ENCODE data around the gene PIK3R5.

Gene PIK3R5

DNA sequence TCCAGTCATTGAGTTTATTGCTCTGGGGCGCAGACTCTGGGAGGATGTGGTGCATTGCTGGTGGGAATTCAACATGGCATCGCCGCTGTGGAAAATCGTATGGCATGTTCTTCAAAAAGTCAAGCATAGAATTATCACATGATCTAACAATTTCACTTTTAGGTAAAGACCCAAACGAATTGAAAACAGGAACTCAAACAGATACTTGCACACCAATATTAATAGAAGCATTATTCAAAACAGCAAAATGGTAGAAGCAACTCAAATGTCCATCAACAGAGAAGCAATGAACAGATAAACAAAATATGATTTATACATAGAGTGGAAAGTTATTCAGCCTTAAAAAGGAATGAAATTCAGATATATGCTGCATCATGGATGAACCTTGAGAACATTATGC lies 113.9 kb downstream of the PIK3R5 start:
- no peak for DNase-seq

- DNase-seq: no peak
These were observed 116.0 kb downstream of the PIK3R5 start for GRCh38 chr17:8849311-8850041.

DNA sequence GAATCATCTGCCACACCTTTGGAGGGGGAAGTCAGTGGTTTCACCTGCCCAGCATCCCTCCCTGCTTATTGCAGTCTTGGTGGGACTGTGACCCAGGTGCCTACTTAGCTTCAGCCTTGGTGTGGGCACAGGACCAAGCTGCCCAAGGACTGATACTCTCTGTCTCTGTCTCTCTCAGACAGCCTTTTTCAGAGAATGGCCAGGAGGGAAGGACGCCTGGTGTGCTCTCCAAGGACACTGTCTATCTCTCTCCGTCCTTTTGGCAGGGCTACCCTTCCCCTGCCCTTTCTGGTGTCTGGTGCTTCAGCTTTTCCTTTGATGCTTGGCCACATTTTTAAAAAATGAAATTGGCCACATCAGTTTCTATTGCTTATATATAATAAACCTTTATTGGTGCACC lies 117.6 kb downstream of the PIK3R5 start:
- no peak for DNase-seq

- DNase-seq: no peak
These were observed 118.7 kb downstream of the PIK3R5 start for GRCh38 chr17:8846768-8847211.

DNA sequence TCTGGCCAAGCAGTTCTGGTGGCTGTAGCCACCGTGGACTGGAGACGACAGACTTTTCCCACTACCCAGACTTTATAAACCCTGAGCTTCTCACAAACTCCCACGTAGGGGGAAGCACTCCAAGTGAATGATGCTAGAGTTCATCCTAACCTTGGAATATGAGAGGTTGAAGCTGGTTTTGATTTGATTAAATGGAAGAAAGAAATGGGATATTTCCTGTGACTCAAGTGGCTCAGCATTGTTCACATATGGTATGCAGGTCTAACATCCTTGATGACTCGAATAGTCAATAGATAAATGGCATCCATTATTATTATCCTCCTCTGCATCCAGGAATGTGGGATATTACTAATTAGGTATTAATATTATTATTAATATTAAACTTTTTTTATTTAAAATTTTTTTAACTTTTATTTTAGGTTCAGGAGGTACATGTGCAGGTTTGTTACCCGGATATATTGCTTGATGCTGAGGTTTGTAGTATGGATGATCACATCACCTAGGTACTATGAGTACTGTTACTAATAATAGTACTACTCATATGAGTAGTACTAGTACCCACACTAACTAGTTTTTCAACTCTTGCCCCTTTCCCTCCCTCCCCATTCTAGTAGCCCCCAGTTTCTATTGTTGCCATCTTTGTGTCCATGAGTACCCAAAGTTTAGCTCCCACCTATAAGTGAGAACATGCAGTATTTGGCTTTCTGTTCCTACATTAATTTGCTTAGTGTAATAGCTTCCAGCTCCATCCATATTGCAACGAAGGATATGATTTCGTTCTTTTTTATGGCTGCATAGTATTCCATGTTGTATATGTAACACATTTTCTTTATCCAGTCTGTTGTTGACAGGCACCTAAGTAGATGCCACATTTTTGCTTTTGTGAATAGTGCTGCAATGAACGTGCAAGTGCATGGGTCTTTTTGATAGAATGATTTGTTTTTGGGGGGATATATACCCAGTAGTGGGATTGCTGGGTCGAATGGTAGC lies 121.0 kb downstream of the PIK3R5 start:
- no peak for DNase-seq

DNA sequence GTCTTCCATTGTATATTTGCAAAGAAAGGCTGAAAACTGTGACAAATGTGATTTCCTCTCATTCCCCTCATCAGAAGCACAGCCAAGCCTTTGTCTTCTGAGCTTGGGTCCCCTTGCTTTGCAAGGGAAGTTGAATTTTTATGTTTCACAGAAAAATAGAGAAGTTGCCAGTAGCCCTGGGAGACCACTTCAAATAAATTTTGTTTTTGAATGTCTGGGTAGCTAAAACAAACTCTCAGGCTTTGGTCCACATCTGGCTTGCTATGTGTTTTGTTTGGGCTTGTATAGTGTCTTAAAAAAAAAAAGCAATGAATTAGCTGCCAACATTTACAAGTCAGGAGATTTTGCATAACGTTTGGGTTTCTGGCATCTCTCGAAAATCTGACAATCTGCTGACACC lies 122.2 kb downstream of the PIK3R5 start:
- no peak for DNase-seq

GRCh38 chr17:8841844-8842243 lies 123.7 kb downstream of the PIK3R5 start:
- DNase-seq: no peak

DNA sequence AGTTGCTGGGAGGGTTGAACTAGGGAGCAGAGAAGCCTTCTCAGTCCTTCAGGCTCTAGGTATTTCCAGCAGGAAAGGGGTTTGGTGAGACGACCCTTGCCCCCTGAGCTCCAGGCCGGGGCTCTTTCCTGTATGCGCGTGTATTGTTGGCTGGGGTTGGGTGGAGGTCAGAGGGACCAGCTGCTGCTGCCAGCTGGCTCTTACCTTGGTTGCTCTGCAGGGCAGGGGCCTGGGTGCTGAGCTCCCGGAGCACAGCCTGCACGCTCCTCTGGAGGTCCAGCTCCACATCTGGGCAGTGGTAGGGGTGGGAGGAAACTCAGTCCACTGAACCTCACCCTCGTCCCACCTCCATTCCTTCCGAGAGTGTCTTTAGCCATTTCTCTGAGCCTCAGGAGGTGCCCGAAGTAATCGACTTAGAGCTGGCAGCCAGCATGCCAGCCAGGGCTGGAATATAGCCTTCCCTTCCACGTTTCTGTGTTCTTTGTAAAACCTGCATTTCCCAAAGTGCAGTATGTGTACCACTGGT lies 126.0 kb downstream of the PIK3R5 start:
- no peak for DNase-seq

GRCh38 chr17:8838551-8839095 lies 126.9 kb downstream of the PIK3R5 start:
- DNase-seq: no peak

- DNase-seq: no peak
These were observed 127.9 kb downstream of the PIK3R5 start for GRCh38 chr17:8837563-8838075.

- DNase-seq: no peak
These were observed 128.5 kb downstream of the PIK3R5 start for GRCh38 chr17:8836821-8837562.

- no peak for DNase-seq
These were observed 129.7 kb downstream of the PIK3R5 start for GRCh38 chr17:8835631-8836364.

DNA sequence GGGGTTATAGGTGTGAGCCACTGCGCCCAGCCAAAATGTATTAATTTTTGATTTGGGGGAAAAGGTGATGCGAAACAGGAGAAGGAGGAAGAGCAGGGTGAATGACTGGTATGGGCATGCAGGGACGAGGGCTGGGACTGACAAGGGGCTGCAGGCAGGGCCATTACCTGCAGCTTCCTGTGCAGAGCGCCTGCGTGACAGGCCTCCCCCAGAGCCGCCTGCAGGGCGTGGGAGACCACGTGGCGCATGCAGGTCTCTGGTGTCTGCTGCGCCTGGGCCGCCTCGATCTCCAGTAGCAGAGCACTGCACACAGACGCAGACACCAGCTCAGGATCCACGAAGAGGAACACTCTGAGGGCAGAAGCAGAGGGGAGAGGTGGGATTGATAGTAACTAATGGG lies 130.4 kb downstream of the PIK3R5 start:
- no peak for DNase-seq

- DNase-seq: no peak
These were observed 132.7 kb downstream of the PIK3R5 start for GRCh38 chr17:8832711-8833352.

- no peak for DNase-seq
These were observed 134.2 kb downstream of the PIK3R5 start for GRCh38 chr17:8831234-8831849.

GRCh38 chr17:8830141-8830540 lies 135.4 kb downstream of the PIK3R5 start:
- no peak for DNase-seq

DNA sequence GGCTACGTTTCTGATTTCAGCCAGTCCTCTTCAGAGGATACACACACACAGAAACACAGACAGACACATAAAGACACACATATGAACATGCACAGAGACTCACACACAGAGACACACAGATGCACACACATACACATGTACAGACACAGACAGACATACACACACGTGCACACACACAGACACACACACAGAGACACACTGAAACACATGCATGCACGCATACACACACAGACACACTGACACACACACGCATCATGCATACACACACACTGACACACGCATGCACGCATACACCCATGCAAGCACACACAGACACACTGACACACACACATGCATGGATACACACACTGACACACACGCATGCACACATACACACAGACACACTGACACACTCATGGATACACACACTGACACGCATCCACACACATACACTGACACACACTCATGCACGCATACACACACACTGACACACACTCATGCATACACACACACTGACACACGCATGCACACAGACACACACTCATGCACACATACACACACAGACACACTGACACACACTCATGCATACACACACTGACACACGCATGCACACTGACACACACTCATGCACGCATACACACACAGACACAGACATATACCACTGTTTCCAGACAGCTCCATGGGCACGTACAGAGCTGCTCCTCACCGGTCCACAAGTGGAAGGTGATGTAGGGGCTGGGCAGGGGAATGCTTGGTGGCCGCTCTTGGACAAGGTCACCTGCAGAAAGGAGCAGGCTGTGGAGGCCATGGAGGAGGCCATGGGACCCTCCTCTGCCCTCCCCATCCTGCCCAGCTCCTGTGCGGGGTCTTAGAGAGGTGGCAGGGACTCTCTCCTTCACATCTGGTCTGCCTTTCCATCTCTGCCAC lies 136.2 kb downstream of the PIK3R5 start:
- no peak for DNase-seq
